OCI-LY7 (cell line): ENCODE data around the gene TTBK1. TPM values are rescaled to one million over a fixed set of nuclear protein-coding genes. Genes with fewer than 3 reads are reported as not detected.

Source experiments
- BruUV-seq: library from RNA; stranded (reverse); fragments of 400-500 nt; replicated peaks from 2 replicates; lab custom pipeline; 2021; lab: Mats Ljungman, UMichigan
- CTCF ChIA-PET: fragments of 300-600 bp; sonication (Branson Sonifier 250); formaldehyde crosslinking; loops from one replicate; lab custom pipeline; 2022; ENCODE audit warnings: antibody characterized with exemption; ENCODE audit not compliant: unreplicated experiment; lab: Charles Lee
- POLR2A ChIA-PET: fragments of 300-600 bp; sonication (Branson Sonifier 250); formaldehyde crosslinking; loops from one replicate; lab custom pipeline; 2022; ENCODE audit warnings: antibody characterized with exemption; lab: Charles Lee
- DNase-seq: peaks from one replicate; pipeline ENCODE4 v3.0.0-alpha.2; 2015; ENCODE audit warnings: low spot score
- H2AFZ ChIP-seq: fragments of 200-600 bp; sonication (generic), shearing (Covaris generic); 2 replicates; pipeline ENCODE4 v1.6.1; 2014; ENCODE audit warnings: mild to moderate bottlenecking, antibody characterized with exemption, low read length, moderate library complexity
- H3K27ac ChIP-seq: fragments of 200-600 bp; sonication (generic); 2 replicates; pipeline ENCODE4 v1.5.1; 2014; ENCODE audit warnings: mixed run types, low read depth, mild to moderate bottlenecking, moderate library complexity, low read length, inconsistent platforms; ENCODE audit not compliant: poor library complexity, severe bottlenecking
- H3K36me3 ChIP-seq: fragments of 200-600 bp; sonication (generic); 2 replicates; pipeline ENCODE4 v1.6.1; 2014; ENCODE audit warnings: mild to moderate bottlenecking, antibody characterized with exemption, low read length, moderate library complexity, mixed read lengths; ENCODE audit not compliant: insufficient read depth
- H3K4me1 ChIP-seq: fragments of 200-600 bp; sonication (generic); 2 replicates; pipeline ENCODE4 v1.5.1; 2014; ENCODE audit warnings: mild to moderate bottlenecking, low read length; ENCODE audit not compliant: insufficient read depth, poor library complexity, severe bottlenecking
- H3K4me2 ChIP-seq: fragments of 200-600 bp; sonication (generic); 2 replicates; pipeline ENCODE4 v1.6.1; 2014; ENCODE audit warnings: mild to moderate bottlenecking, low read length
- H3K4me3 ChIP-seq: fragments of 200-600 bp; sonication (generic); 2 replicates; pipeline ENCODE4 v1.5.1; 2014; ENCODE audit warnings: mild to moderate bottlenecking, low read depth, low read length; ENCODE audit not compliant: poor library complexity, severe bottlenecking
- H3K79me2 ChIP-seq: fragments of 200-600 bp; sonication (generic); 2 replicates; pipeline ENCODE4 v1.6.1; 2016; ENCODE audit warnings: low read depth, mild to moderate bottlenecking, low read length, moderate library complexity, mixed read lengths; ENCODE audit not compliant: insufficient read depth
- H3K9me2 ChIP-seq: fragments of 200-600 bp; sonication (generic); 2 replicates; pipeline ENCODE4 v1.6.1; 2016; ENCODE audit warnings: mild to moderate bottlenecking, low read length, mixed read lengths; ENCODE audit not compliant: insufficient read depth
- H3K9me3 ChIP-seq: fragments of 200-600 bp; sonication (generic); 2 replicates; pipeline ENCODE4 v1.6.1; 2014; ENCODE audit warnings: mild to moderate bottlenecking, mixed run types, low read length, mixed read lengths
- H4K20me1 ChIP-seq: fragments of 200-600 bp; sonication (generic); 2 replicates; pipeline ENCODE4 v1.6.1; 2014; ENCODE audit warnings: mild to moderate bottlenecking, antibody characterized with exemption, low read length, moderate library complexity, mixed read lengths; ENCODE audit not compliant: insufficient read depth
- CTCF ChIP-seq: fragments of 200-600 bp; sonication (generic); conservative IDR thresholded peaks from 2 replicates; pipeline ENCODE4 v1.5.1; 2014; ENCODE audit warnings: mild to moderate bottlenecking, antibody characterized with exemption, low read length, moderate library complexity, mixed read lengths
- EZH2phosphoT487 ChIP-seq: fragments of 200-600 bp; sonication (generic); IDR thresholded peaks from 2 replicates; pipeline ENCODE4 v1.6.1; 2018; ENCODE audit warnings: low read depth, borderline replicate concordance, mild to moderate bottlenecking, mixed run types, antibody characterized with exemption, low read length, moderate library complexity, mixed read lengths
- intact Hi-C: fragments of 100-400 bp; cut with micrococcal nuclease; formaldehyde crosslinking; loops from one replicate; pipeline ENCODE4 v1.10.0; 2022; ENCODE audit not compliant: unreplicated experiment
- total RNA-seq, 2 experiments: library from RNA; depleted of rRNA in 1 of 2; stranded (reverse); fragments of >200 nt in 1 of 2; shearing (Covaris generic) in 1 of 2; gene quantifications; 2 replicates each; pipeline ENCODE4 v1.2.3, GENCODE V29; 2014 to 2022

Gene TTBK1
- total RNA-seq, 2 experiments from 2014 or later: 0.35 to 1.7 TPM

- H3K27ac ChIP-seq: no peak overlapping the region
- no peak overlapping the region for H3K4me2 ChIP-seq
- no peak for DNase-seq
- no peaks in the 10 kb centered on the region for H4K20me1 ChIP-seq
- peaks cover 8% of the 10 kb centered on the region for H3K4me1 ChIP-seq
- H3K79me2 ChIP-seq: no peaks in the 10 kb centered on the region
- ChIA-PET CTCF (no interaction called here), POLR2A (interaction anchor here (1.3 kb wide), 1 partner anchor 90 kb away, joined by 3 read pairs; no protein-coding TSS in a partner anchor)
- no TSS peak for BruUV-seq
- H3K4me3 ChIP-seq: no peak overlapping the region
- no peaks in the 10 kb centered on the region for H3K9me2 ChIP-seq
- TF ChIP-seq CTCF: no peak
- TF ChIP-seq EZH2phosphoT487: no peak
- no peaks in the 10 kb centered on the region for H3K36me3 ChIP-seq
- intact Hi-C loops: no loop called here
- H3K9me3 ChIP-seq: no peaks in the 10 kb centered on the region
- H2AFZ ChIP-seq: no peak overlapping the region
Observed at GRCh38 chr6:43298565-43299337, 55.5 kb downstream of the TTBK1 start.

- no peaks in the 10 kb centered on the region for H4K20me1 ChIP-seq
- DNase-seq: peak; percentile 31
- POLR2A ChIA-PET: interaction anchor here (1.3 kb wide), 1 partner anchor 89 kb away, joined by 3 read pairs; no protein-coding TSS in a partner anchor
- intact Hi-C loops: no loop called here
- H2AFZ ChIP-seq: no peak overlapping the region
- H3K9me3 ChIP-seq: no peaks in the 10 kb centered on the region
- TF ChIP-seq CTCF: no peak
- TF ChIP-seq EZH2phosphoT487: no peak
- no peak overlapping the region for H3K27ac ChIP-seq
- CTCF ChIA-PET: no interaction called here
- H3K4me2 ChIP-seq: no peak overlapping the region
- peaks cover 8% of the 10 kb centered on the region for H3K4me1 ChIP-seq
- no TSS peak for BruUV-seq
- H3K36me3 ChIP-seq: no peaks in the 10 kb centered on the region
- H3K79me2 ChIP-seq: no peaks in the 10 kb centered on the region
- no peaks in the 10 kb centered on the region for H3K9me2 ChIP-seq
- no peak overlapping the region for H3K4me3 ChIP-seq
Observed at GRCh38 chr6:43299338-43300293, 56.3 kb downstream of the TTBK1 start.
